ENCODE data around the gene PANK2.
"Not testable (repeated sequence)": the region's sequence is repeated elsewhere in the genome, so short reads cannot be mapped to it uniquely, and the experiment has no call there.

Gene PANK2

GRCh38 chr20:3901706-3902440, 12.7 kb downstream of the PANK2 start:
- DNase-seq (ENCODE audit: low read depth) = no peak

- no peak for DNase-seq (ENCODE audit: low read depth)
These were observed 13.3 kb downstream of the PANK2 start for GRCh38 chr20:3902446-3902845.

GRCh38 chr20:3904224-3904623, 15.0 kb downstream of the PANK2 start:
- DNase-seq (ENCODE audit: low read depth) = no peak

- DNase-seq (ENCODE audit: low read depth) = no peak
These were observed 15.7 kb downstream of the PANK2 start for GRCh38 chr20:3904857-3905256.

GRCh38 chr20:3906744-3907721, 17.8 kb downstream of the PANK2 start:
- DNase-seq (ENCODE audit: low read depth) = not testable (repeated sequence)

GRCh38 chr20:3908667-3909066, 19.5 kb downstream of the PANK2 start:
- DNase-seq (ENCODE audit: low read depth) = no peak

GRCh38 chr20:3909952-3910366, 20.8 kb downstream of the PANK2 start:
- DNase-seq (ENCODE audit: low read depth) = no peak

GRCh38 chr20:3910853-3911252, 21.7 kb downstream of the PANK2 start:
- DNase-seq (ENCODE audit: low read depth) = no peak

GRCh38 chr20:3911956-3912355, 22.8 kb downstream of the PANK2 start:
- no peak for DNase-seq (ENCODE audit: low read depth)

GRCh38 chr20:3914446-3914845, 25.3 kb downstream of the PANK2 start:
- DNase-seq (ENCODE audit: low read depth) = no peak

- no peak for DNase-seq (ENCODE audit: low read depth)
These were observed 26.5 kb downstream of the PANK2 start for GRCh38 chr20:3915691-3916090.

- no peak for DNase-seq (ENCODE audit: low read depth)
These were observed 27.2 kb downstream of the PANK2 start for GRCh38 chr20:3916364-3916763.

GRCh38 chr20:3919352-3919751, 30.2 kb downstream of the PANK2 start:
- no peak for DNase-seq (ENCODE audit: low read depth)

- DNase-seq (ENCODE audit: low read depth) = no peak
These were observed 33.2 kb downstream of the PANK2 start for GRCh38 chr20:3922223-3922982.

GRCh38 chr20:3922983-3923339, 33.8 kb downstream of the PANK2 start:
- no peak for DNase-seq (ENCODE audit: low read depth)

- no peak for DNase-seq (ENCODE audit: low read depth)
These were observed 34.6 kb downstream of the PANK2 start for GRCh38 chr20:3923818-3924217.

- no peak for DNase-seq (ENCODE audit: low read depth)
These were observed 35.3 kb downstream of the PANK2 start for GRCh38 chr20:3924304-3925112.

- DNase-seq (ENCODE audit: low read depth) = no peak
These were observed 36.0 kb downstream of the PANK2 start for GRCh38 chr20:3925113-3925695.

GRCh38 chr20:3925899-3926638, 36.9 kb downstream of the PANK2 start:
- no peak for DNase-seq (ENCODE audit: low read depth)

- DNase-seq (ENCODE audit: low read depth) = no peak
These were observed 38.5 kb downstream of the PANK2 start for GRCh38 chr20:3927486-3928291.

Data from T-helper 22 cell (primary cell).